GF-D8 (cell line): ENCODE measurements around the gene RPS6KL1.

Experiments
- DNase-seq: peaks from one replicate; lab custom pipeline; 2025; lab: John Stamatoyannopoulos, UW

The RPS6KL1 gene

GRCh38 chr14:74911704-74912103, 11.4 kb downstream of the RPS6KL1 start:
- DNase-seq, result no peak

- DNase-seq, result no peak
Measured at GRCh38 chr14:74911221-74911620, 11.8 kb downstream of the RPS6KL1 start.

- DNase-seq, result no peak
Measured at GRCh38 chr14:74910556-74910955, 12.5 kb downstream of the RPS6KL1 start.

GRCh38 chr14:74909911-74910310, 13.1 kb downstream of the RPS6KL1 start:
- no peak for DNase-seq

GRCh38 chr14:74909501-74909900, 13.6 kb downstream of the RPS6KL1 start:
- no peak for DNase-seq

GRCh38 chr14:74908861-74909341, 14.2 kb downstream of the RPS6KL1 start:
- no peak for DNase-seq

GRCh38 chr14:74907744-74908143, 15.3 kb downstream of the RPS6KL1 start:
- DNase-seq, result no peak

- no peak for DNase-seq
Measured at GRCh38 chr14:74906925-74907521, 16.0 kb downstream of the RPS6KL1 start.

- DNase-seq, result no peak
Measured at GRCh38 chr14:74905595-74906142, 17.4 kb downstream of the RPS6KL1 start.

- DNase-seq, result no peak
Measured at GRCh38 chr14:74904635-74905503, 18.2 kb downstream of the RPS6KL1 start.

- DNase-seq, result no peak
Measured at GRCh38 chr14:74902941-74903705, 19.9 kb downstream of the RPS6KL1 start.

GRCh38 chr14:74898694-74899093, 24.4 kb downstream of the RPS6KL1 start:
- DNase-seq, result no peak

GRCh38 chr14:74898083-74898482, 25.0 kb downstream of the RPS6KL1 start:
- no peak for DNase-seq

GRCh38 chr14:74897642-74898041, 25.4 kb downstream of the RPS6KL1 start:
- no peak for DNase-seq

GRCh38 chr14:74896400-74896799, 26.7 kb downstream of the RPS6KL1 start:
- no peak for DNase-seq

GRCh38 chr14:74893614-74894091, 29.4 kb downstream of the RPS6KL1 start:
- DNase-seq, result peak; percentile 32

GRCh38 chr14:74892745-74893144, 30.3 kb downstream of the RPS6KL1 start:
- DNase-seq, result no peak

GRCh38 chr14:74891870-74892269, 31.2 kb downstream of the RPS6KL1 start:
- no peak for DNase-seq

- no peak for DNase-seq
Measured at GRCh38 chr14:74890262-74890661, 32.8 kb downstream of the RPS6KL1 start.

GRCh38 chr14:74888164-74889158, 34.6 kb downstream of the RPS6KL1 start:
- DNase-seq, result no peak

GRCh38 chr14:74886001-74886400, 37.1 kb downstream of the RPS6KL1 start:
- no peak for DNase-seq
